GM18909 (cell line): Measurements from ENCODE around the gene HBE1.

Experiments
- ATAC-seq: cut with Tn5 transposase; IDR thresholded peaks from one replicate; pipeline ENCODE4 v1.9.1; 2021; ENCODE audit warnings: mild to moderate bottlenecking; ENCODE audit not compliant: unreplicated experiment, poor library complexity

The HBE1 gene

DNA sequence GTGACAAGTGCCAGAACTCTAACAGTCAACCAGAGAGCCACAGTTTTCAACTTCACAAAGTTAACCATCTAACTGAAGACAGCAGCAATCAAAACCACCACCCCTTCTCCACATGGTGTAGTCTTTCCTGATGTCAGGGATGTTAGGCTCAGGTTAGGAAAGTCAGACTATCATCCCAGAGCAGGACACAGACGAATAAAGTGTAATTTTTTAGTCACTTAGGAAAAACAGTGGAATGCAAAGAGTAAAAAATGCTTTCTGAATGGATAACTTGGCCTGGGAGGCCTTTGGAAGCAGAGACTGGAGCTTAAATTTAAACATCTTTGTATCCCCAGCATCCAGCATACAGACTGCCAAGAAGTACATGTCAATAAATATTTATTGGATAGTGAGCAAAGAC lies 16.6 kb upstream of the HBE1 start:
- ATAC-seq, result no peak

DNA sequence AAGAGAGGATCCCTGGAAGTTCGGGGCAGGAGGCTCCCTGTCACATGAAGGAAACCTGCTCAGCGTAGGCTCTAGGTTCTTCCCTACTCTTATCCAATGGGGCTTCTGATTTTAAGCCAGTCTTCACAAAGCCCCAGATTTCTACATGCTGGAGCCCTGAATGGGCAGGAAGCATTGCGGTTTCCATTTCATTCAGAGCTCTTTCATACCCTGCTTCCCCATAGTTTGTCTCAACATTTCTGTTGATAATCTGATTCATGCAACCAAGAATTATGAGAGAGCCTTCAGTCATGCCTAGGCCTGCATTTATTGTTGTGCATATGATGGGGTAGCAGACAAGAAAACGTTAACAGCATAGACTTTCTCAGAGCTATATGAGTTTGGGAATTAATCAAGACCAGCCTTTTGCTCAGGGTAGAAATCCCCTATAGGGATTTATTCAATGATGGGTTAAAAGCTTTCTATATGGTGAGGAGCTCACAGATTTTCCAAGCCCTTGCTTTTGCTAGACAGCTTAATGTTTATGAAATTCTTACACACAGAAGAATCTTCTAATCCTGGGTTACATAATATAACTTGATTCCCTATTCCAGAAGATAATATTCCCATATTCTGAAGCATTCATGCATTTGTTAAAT lies 16.1 kb upstream of the HBE1 start:
- ATAC-seq, result no peak

DNA sequence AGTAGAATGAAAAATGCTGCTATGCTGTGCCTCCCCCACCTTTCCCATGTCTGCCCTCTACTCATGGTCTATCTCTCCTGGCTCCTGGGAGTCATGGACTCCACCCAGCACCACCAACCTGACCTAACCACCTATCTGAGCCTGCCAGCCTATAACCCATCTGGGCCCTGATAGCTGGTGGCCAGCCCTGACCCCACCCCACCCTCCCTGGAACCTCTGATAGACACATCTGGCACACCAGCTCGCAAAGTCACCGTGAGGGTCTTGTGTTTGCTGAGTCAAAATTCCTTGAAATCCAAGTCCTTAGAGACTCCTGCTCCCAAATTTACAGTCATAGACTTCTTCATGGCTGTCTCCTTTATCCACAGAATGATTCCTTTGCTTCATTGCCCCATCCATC lies 14.9 kb upstream of the HBE1 start:
- ATAC-seq, result no peak

DNA sequence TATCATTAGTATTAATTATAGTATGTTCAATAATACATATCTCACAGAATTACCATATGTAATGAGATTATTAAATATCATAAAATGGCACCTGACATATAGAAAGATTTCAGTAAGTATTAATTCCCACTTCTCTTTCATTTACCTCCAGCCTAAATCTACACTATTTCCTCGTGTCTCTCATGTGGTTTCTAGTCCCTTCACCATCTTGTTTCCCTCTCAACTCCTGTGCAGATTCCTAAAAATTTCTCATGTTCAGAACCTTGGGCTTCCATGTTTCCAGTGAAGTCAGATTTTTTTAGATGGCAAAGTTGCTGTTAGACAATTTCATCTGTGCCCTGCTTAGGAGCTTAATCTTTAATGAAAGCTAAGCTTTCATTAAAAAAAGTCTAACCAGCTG lies 14.1 kb upstream of the HBE1 start:
- ATAC-seq, result no peak

DNA sequence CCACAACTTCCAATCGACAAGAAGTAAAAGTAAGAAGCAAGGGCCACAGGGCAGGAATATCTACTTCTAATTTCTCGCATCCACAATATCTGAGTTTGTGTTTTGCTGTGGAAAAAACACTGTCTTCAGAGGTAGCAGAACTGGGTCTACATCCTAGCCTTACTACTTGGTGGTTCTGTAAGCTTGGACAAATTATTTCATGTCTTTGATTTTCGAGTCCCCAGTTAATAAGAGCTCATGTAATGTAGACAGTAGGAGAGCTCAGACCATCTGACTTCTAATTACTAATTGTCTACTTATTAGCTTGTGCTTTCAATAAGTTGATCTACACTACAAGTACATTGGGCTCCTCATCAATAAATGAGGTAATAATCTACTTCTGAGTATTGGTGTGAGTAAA lies 13.3 kb upstream of the HBE1 start:
- ATAC-seq, result no peak

DNA sequence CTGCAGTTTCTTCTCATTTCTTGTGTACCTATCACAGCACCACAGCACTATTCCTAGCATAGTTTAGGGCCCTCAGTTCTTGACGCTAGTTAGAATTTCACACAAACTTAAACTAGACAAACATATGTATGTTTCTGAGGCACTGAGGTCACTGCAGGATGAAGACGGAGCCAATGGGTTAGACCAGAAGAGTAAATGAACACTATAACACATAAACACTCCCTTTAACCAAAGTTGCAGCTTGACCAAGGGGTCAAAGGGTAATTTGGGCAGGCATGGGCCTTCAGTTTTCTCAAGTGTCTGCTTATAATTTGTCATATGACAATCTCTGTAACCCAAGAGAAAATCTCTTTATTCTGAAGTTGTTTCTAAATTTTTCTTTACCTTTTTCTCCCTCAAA lies 12.9 kb upstream of the HBE1 start:
- ATAC-seq, result no peak

DNA sequence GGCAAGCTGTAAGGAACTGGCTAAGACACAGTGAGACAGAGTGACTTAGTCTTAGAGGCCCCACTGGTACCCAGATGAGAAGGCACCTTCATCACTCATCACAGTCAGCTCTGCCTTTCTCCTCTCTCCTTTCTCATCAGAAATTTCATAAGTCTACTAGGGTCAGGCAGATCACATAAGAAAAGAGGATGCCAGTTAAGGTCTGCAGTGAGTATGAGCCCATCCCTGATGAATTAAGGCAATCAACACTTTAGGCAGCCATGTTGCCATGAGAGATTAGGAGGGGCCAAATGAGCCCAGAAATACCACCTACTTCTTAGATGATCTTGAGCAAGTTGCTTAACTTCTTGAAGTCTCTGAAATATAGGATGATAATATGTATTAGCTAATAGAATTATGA lies 11.9 kb upstream of the HBE1 start:
- no peak for ATAC-seq

DNA sequence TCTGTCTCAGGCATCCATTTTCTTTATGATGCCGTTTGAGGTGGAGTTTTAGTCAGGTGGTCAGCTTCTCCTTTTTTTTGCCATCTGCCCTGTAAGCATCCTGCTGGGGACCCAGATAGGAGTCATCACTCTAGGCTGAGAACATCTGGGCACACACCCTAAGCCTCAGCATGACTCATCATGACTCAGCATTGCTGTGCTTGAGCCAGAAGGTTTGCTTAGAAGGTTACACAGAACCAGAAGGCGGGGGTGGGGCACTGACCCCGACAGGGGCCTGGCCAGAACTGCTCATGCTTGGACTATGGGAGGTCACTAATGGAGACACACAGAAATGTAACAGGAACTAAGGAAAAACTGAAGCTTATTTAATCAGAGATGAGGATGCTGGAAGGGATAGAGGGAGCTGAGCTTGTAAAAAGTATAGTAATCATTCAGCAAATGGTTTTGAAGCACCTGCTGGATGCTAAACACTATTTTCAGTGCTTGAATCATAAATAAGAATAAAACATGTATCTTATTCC lies 10.9 kb upstream of the HBE1 start:
- peak; percentile 96 for ATAC-seq

DNA sequence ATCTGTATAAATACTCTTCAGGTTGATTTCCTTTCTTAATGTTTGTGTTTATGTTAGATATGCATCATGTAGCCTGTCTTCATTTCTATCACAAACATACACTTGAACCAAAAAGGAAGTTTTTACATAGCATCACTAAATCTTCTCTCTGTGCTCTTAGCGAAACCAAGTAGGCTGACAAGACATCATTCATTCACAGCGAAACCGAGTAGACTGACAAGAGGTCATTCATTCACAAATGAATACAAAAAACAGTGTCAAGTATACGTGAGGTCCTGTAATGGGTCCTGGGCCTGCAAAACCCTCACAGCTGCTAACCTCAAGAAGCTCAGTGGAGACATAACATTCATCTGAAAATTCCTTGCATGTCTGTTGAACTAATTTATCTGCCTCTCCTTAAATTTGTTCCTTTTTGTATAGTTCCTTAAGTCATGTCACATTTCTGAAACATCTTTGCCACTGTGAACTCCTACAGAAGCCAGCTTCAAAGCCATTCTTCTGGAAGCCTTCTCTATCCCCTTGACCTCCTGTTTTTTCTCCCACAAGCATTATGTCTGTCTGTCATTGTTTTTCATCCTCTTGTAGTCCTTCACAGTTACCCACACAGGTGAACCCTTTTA lies 9.8 kb upstream of the HBE1 start:
- ATAC-seq, result no peak

DNA sequence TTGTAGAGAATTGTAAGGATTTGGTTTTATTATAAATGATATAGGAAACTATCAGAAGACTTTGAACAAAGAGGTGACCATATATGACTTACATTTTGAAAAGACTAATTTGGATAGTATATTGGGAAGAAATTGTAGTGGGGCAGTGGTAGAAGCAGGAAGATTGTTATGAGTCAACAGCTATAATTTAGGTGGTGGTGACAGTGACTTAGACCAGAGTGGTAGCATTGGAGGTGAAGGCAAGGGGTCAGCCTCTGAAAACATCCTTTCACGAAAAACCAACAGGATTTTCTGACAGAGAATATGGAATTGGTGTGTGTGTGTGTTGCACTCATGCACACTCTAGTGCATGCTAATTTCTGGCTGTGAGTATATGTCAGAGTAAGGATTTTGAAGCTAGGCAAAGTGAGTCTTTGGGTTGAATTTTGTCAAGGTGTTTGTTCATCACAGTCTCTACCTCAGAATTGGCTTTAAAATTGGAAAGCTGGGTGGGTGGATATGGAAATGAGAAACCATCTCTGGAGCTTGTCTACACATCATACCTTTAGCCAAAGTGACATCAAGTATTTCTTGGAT lies 8.2 kb upstream of the HBE1 start:
- ATAC-seq, result peak; percentile 62

DNA sequence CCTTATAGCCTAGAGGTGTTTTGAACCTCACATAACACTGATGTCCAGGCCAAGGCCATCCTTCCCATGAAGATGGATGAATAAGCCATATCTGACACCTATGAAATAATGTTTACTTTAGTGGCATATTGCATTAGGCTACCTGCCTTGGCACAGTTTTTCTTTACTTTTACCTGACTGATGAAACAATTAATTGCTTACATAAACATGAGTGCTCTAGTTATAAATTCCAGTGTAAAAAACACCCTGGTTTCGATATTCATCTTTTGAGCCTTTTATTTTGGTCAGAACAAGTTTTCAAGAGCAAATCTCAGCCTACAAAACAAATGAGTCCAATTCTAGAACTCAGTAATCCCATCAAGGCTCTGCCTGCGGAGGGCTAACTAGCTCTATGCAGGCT lies 7.0 kb upstream of the HBE1 start:
- ATAC-seq, result no peak

DNA sequence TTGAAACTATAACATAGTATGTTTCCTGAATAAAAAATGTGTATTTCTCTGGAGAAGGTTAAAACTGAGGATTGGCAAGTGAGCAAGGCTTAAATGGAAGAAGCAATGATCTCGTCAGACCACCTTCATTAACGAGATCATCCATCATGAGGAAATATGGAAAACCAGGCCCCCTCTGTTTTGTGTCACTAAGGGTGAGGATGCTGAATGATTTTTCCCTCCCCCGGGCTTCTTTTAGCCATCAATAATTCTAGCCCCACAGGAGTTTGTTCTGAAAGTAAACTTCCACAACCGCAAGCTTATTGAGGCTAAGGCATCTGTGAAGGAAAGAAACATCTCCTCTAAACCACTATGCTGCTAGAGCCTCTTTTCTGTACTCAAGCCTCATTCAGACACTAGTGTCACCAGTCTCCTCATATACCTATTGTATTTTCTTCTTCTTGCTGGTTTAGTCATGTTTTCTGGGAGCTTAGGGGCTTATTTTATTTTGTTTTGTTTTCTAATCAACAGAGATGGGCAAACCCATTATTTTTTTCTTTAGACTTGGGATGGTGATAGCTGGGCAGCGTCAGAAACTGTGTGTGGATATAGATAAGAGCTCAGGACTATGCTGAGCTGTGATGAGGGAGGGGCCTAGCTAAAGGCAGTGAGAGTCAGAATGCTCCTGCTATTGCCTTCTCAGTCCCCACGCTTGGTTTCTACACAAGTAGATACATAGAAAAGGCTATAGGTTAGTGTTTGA lies 5.8 kb upstream of the HBE1 start:
- no peak for ATAC-seq

DNA sequence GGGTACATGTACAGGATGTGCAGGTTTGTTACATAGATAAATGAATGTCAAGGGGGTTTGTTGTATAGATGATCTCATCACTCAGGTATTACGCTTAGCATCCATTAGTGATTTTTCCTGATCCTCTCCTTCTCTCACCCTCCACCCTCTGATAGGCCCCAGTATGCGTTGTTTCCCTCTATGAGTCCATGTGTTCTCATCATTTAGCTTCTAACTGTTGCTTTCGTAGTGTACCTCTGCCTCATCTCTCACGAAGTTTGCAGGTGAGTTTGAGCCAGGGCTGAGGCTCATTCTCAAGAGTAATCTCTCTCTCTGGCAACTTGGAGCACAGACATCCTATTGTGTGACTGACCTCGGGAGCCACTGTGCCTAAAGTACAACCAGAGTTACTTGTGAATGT lies 4.7 kb upstream of the HBE1 start:
- no peak for ATAC-seq

DNA sequence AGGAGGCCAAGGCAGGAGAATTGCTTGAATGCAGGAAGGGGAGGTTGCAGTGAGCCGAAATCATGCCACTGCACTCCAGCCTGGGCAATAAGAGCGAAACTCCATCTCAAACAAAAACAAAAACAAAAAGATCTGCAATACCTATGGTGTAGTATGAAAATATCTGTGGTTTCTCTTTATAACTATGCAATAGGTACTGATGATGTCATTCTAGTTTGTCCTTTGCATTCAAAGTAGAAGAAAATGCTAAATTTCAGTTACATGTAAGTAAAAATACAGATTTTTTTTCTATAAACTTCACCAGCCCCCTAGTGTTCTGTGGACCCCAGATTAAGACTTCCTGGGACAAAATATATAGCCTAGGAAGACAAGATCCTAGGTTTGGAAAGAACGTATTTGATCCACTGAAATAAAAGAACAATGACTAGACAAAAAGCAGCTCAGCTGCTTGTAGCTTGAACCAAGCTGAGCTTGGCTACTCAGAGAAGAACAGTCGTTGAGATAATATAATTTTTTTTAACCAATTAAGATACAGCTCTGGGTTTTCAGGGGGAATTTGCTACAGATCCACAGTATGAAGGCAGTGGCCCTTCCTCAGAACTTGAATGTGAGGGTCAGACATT lies 2.8 kb upstream of the HBE1 start:
- ATAC-seq, result no peak

DNA sequence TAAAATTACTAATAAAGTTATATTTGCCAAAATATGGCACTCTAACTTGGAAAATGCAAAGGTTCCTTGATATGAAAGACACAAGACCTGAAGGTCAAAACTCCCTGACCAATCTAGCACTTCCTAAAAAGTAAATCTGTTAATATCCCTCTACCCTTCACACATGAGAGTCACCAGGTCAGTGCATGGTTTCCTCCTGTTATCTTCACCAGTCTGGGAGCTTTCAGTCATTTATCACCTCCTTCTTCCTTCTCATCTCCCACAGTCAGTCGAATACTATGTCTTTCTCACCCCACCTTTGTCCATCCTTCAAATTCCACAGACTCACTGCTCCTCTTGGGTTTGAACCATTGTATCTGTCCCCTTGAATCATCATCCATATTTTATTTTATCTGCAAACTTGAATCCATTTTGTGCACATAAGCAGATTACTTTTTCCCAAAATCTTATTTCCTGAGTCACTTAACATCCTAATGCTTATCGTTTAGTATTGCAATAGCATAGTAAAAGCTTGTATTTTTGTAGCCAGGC lies 2.6 kb downstream of the HBE1 start:
- no peak for ATAC-seq

DNA sequence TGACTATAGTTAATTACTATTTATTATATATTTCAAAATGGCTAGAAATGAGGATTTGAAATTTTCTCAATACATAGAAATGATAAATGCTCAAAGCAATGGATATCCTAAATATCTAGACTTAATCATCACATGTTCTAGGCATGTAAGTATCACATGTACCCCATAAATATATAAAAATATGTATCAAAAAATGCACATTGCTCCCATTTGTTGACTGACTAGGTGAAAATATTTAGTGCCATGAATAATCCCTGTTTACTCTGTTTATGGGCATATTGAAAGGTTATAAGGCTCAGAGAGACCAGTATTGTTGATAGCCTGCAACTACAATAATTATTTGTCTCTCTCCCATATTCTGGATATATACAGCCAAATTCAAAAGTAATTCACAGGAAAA lies 3.1 kb downstream of the HBE1 start:
- no peak for ATAC-seq

DNA sequence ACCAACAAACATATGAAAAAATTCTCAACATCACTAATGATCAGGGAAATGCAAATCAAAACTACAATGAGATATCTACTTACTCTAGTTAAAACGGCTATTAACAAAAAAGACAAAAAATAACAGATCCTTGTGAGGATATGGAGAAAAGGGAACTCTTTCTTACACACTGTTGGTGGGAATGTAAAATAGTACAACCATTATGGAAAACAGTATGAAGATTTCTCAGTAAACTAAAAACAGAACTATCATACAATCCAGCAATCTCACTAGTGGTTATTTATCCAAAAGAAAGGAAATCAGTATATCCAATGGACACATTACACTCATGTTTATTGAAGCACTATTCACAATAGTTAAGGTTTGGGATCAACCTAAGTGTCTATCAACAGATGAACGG lies 3.9 kb downstream of the HBE1 start:
- no peak for ATAC-seq

DNA sequence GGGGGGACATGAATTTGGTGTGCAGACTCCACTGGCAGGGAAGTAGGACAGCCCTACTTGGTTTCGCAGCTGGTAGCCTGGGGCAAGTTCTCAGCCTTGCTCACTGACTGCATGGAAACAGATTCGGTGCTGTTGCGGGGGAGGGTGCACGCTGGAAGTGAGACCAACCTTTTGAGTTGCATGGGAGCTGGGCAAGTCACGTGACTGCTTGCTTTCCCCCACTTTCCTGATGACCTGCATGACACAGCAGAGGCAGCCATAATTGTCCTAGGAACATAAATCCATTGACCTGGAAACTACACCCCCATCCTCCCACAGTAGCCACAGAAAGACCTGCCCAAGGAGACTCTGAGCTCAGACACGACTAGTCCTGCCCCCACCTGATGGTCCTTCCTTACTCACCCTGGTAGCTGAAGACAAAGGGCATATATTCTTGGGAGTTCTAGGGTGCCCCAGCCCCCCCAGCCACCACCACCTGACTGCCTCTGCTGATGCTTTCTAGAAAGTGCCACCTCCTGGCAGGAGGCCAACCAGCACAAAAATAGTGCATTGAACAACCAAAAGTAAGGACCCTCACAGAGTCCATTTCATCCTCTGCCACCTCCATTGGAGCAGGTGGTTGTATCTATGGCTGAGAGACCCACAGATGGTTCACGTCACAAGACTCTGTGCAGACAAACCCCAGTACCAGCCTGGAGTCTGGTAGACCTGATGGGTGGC lies 11.0 kb downstream of the HBE1 start:
- no peak for ATAC-seq

DNA sequence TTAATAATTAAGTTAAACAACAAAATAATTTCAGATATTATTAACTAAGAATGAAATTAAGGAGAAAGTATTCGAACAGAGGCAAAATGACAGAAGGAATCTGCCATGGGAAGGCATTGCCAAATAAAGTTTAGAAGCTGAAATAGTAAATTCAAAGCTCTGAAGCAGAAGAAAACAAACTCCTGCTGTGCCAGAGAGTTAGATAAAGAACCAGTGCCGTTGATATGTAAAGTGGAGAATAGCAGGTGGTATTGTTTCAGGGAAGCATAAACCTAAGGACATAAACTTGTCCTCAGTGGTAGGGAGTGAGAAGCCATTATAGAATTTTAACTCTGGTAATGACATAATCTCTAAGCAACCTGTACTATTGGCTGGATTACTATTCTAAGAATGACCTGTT lies 12.4 kb downstream of the HBE1 start:
- no peak for ATAC-seq
